NCI-H1105 treated with DMSO at 0.1 percent for 48 hours (cell line): ENCODE measurements around the gene PAQR4.

Experiments used
- DNase-seq: peaks from one replicate; lab custom pipeline; 2025; lab: John Stamatoyannopoulos, UW

The PAQR4 gene

DNA sequence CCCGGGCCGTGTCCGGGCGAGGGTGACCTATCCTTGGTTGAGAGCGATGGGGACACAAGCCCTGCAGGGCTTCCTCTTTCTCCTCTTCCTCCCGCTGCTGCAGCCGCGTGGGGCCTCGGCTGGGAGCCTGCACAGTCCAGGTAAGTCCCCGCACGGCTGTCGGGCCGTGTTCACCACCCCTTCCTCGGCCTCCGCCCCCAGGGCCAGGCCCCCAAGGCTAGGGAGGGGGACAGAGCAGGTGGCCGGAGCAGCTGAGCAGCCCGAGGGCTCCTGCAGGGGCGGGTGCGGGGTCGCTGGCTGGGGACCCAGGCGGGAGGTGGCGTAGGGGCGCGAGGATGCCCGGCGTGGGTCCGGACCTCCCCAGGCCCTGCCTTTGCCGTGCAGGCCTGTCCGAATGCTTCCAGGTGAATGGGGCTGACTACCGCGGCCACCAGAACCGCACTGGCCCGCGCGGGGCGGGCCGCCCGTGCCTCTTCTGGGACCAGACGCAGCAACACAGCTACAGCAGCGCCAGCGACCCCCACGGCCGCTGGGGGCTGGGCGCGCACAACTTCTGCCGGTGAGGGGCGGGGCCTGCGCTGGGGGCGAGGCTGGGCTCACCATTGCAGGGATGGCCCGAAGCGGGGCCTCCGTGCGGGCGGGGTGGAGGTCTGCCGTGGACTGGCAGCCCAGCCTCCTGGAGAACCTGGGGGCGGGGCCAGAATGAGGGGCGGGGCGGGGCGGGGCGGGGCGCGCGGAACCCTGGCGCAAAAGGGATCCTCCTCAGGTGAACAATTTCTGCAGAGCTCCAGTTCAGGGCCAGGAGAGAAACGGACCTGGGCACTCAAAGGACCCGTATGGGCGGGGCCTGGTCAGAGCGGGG lies 4.4 kb upstream of the PAQR4 start:
- peak; percentile 61 for DNase-seq

- no peak for DNase-seq
These were observed 2.9 kb upstream of the PAQR4 start for GRCh38 chr16:2966043-2966807.

GRCh38 chr16:2966808-2967191 lies 2.3 kb upstream of the PAQR4 start:
- no peak for DNase-seq

GRCh38 chr16:2967211-2967631 lies 1.9 kb upstream of the PAQR4 start:
- no peak for DNase-seq

DNA sequence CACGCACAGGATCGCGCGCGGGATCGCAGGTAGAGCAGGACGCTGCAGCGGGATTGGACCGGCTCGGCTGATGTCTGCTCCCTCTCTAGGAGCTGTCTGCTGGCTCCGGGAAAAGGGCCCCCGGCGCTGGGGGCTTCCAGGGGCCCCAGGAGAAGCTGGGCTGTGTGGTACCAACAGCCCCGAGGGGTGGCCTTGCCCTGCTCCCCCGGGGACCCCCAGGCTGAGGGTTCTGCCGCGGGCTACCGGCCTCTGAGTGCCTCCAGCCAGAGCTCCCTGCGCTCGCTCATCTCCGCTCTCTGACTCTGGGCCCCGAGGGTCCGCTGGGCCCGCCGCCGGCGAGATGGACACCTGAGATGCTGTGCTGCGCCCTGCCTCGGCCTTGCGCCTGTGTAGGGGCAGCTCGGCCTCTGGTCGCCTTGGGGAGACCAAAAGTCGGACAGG lies 1.4 kb upstream of the PAQR4 start:
- DNase-seq: no peak

GRCh38 chr16:2968368-2968737 lies 795 bp upstream of the PAQR4 start:
- DNase-seq: no peak

GRCh38 chr16:2969545-2970521 lies 685 bp downstream of the PAQR4 start:
- DNase-seq: peak; percentile 5

DNA sequence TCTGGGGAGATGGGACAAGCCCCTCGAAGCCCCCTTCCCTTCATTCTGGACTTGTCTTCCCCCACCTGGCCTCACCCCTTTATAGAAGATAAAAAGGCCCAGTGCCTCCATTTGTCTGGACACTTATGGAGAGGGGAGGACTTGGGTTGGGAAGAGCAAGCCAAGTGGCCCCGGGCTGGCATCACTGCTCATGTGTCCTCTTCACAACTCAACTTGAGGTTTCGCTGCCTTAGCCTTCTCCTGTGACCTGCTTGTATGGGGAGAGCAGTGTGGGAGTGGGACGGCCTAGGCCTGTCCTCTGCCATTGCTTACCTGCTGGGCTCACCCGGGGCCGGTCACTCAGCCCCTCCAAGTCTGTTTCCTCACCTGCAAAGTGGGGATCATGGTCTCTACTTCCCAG lies 1.4 kb downstream of the PAQR4 start:
- DNase-seq: no peak

DNA sequence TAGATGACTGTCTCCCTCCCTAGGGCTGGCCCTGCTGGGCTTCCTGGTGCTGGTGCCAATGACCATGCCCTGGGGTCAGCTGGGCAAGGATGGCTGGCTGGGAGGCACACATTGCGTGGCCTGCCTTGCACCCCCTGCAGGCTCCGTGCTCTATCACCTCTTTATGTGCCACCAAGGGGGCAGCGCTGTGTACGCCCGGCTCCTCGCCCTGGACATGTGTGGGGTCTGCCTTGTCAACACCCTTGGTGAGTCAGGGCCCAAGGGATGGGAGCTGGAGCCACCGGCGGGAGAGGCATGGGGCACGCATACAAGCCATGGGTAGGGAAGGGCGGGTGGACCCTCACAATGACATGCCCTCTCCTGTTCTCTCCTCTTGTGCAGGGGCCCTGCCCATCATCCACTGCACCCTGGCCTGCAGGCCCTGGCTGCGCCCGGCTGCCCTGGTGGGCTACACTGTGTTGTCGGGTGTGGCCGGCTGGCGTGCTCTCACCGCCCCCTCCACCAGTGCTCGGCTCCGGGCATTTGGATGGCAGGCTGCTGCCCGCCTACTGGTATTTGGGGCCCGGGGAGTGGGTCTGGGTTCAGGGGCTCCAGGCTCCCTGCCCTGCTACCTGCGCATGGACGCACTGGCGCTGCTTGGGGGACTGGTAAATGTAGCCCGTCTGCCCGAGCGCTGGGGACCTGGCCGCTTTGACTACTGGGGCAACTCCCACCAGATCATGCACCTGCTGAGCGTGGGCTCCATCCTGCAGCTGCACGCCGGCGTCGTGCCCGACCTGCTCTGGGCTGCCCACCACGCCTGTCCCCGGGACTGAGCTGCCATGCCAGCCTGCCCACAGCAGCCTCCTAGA lies 2.2 kb downstream of the PAQR4 start:
- no peak for DNase-seq

GRCh38 chr16:2971985-2972784 lies 3.0 kb downstream of the PAQR4 start:
- no peak for DNase-seq

DNA sequence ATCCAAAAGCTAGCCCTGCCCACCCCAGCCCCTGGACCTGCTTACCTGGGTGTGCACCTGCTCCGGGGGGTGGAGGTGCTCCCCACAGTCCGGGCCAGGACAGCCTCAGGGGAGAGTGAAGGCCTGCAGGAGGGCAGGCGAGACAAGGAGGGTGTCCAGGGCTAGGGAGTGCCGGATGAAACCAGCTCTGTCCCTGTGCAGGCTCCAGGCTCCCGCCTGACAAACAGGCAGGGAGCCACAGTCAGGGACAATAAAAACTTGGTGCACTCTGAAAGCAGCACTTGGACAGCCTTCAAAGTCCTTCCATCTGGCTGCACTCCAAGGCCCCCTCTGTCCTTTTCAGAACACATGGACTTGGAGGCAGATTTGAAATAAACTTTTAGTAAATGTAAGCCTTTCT lies 3.9 kb downstream of the PAQR4 start:
- no peak for DNase-seq

DNA sequence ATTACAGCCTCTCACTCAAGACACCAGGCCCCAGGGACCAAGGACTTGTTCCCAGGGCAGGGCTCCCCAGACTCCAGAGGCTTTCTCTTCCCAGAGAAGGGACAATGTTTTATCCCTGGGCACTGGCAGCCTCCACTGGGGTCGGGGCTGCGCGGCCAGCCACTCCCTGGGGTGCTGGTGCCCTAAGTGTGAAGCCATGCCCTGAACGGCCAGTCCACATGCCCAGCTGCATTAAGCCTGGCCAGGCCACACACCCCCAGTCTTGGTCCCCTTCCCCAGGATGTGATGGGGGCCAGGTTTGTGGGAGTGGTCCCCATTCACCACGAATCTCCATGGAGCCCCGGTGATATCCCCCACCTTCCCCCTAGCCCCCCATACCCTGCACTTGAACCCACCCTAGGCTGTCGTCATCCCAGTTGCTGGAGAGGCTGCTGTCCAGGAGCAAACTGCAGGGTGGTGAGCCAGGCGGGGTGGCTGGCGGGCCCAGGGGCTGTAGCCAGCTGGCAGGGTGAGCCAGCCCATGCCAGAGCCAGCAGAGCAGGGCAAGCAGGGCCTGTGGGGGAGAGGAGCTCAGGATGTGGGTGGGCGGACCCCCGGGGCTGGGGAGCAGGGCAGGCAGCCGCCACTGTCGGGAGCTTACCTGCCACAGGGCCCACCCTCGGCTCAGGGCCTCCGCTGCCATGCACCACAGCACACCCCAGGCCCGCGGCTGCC lies 4.6 kb downstream of the PAQR4 start:
- DNase-seq: no peak

DNA sequence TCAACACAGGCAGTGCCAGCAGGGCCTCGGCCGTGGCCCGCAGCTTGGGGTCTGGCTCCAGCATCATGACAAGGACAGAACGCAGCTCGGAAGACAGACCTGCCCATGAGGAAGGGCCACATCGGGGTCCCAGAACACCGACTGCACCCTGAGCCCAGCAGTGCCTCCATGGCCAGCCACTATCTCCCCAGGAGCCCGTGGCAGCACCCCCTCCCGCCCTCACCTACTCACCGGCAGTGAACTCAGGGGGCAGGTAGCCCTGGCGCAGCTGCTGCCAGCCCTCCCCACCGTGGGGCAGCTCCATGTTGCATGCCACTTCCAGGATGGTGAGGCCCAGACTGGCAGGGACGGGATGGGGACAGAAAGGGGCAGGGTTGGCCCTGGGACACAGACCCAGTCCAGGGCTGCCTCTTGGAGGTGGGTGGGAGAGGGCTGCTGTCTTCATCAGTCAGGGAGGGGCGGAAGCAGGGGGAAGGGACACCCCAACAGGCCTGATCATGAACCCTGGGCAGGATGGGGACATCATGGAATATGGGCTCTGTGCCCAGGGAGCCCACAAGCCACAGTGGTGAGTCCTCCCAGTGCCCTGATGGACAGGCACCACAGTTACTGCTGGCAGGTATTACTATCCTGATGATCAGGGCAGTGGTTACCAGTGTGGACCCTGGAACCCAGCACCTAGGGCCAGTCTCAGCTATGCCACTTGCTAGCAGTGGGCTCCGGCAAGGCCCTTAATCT lies 5.3 kb downstream of the PAQR4 start:
- DNase-seq: no peak

- no peak for DNase-seq
These were observed 6.1 kb downstream of the PAQR4 start for GRCh38 chr16:2975161-2975795.

- no peak for DNase-seq
These were observed 7.1 kb downstream of the PAQR4 start for GRCh38 chr16:2976201-2976600.

DNA sequence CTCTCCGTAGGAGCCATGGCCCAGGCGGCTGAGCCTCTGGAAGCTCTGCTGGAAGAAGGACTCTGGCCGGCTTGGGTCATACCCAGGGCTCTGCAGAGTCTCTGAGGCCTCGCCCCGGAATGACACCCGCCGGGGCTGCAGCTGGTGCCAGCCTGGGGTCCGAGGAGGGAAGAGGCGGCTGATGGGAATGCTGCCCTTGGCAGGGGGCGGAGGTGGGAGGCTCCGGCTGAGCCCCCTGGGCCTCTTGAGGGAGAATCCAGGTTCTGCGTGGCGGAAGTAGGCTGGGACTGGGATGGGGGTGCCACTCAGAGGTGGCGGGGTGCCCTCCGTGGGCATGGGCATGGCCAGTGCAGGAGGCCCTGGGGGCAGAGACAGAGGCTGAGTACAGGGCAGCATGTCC lies 7.5 kb downstream of the PAQR4 start:
- no peak for DNase-seq

DNA sequence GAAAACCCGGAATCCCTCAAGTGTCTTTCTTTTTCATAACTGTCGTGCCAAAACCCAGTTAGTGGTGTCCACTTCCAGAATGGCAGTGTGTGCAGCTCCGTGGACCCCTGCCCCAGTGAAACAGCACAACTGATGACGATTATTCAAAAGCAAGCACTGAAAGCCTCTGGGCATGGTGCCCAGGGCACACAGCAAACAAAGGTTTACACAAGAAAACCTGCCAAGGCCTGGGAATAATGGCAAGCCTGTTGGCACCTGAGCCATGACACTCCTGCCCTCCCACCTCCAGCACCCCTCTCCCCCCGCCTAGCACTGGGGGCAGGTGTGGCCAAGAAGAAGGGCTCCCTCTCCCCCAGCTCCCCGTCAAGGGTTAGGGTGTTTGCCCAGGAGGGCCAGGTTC lies 8.3 kb downstream of the PAQR4 start:
- DNase-seq: peak; percentile 82

- DNase-seq: no peak
These were observed 10.6 kb downstream of the PAQR4 start for GRCh38 chr16:2979669-2980226.
